Measurements from ENCODE around the gene PDE9A.

DNA sequence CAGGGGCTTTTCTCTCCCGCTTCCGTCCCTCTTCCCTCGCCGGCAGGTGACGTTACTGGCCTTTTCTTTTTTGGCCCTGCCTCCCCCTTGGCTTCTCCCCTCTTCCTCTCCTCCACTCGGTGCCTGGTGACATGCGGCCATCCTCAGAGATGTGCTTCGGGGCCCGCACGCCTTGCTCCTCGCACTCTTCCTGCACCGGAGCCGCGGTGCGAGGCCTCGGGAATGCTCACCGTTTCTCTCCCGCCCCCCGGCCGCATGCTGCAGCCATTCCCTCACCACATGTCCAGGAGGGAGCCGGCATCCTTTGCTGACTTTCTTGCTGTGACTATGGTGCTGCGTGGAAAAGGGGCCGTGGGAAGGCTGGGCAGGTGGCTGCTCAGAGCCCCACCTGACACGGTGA lies 39.3 kb downstream of the PDE9A start:
- TF ChIP-seq, protein P1, sequence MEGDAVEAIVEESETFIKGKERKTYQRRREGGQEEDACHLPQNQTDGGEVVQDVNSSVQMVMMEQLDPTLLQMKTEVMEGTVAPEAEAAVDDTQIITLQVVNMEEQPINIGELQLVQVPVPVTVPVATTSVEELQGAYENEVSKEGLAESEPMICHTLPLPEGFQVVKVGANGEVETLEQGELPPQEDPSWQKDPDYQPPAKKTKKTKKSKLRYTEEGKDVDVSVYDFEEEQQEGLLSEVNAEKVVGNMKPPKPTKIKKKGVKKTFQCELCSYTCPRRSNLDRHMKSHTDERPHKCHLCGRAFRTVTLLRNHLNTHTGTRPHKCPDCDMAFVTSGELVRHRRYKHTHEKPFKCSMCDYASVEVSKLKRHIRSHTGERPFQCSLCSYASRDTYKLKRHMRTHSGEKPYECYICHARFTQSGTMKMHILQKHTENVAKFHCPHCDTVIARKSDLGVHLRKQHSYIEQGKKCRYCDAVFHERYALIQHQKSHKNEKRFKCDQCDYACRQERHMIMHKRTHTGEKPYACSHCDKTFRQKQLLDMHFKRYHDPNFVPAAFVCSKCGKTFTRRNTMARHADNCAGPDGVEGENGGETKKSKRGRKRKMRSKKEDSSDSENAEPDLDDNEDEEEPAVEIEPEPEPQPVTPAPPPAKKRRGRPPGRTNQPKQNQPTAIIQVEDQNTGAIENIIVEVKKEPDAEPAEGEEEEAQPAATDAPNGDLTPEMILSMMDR (IDR thresholded peaks at IDR 0.05), result no peak
- no peak for TF ChIP-seq POLR2A (IDR thresholded peaks at IDR 0.05)
- no peak for TF ChIP-seq EP300 (IDR thresholded peaks at IDR 0.05)
